HCT116 (cell line): ENCODE data around the gene SPATA12. TPM values are rescaled to one million over a fixed set of nuclear protein-coding genes. Genes with fewer than 3 reads are reported as not detected.

Source experiments
- ATAC-seq: fragments of 200-7000 bp; cut with Tn5 transposase; 2 replicates; pipeline ENCODE4 v1.9.1; 2020; ENCODE audit warnings: mild to moderate bottlenecking, moderate library complexity
- BruUV-seq: library from RNA; stranded (reverse); fragments of 400-500 nt; replicated peaks from 2 replicates; lab custom pipeline; 2021; lab: Mats Ljungman, UMichigan
- CTCF ChIA-PET: fragments of 300-600 bp; sonication (Branson Sonifier 250); formaldehyde crosslinking; loops from one replicate; lab custom pipeline; 2021; ENCODE audit warnings: antibody characterized with exemption; lab: Charles Lee
- POLR2A ChIA-PET: fragments of 300-600, 350-600 bp; sonication (Branson Sonifier 250); formaldehyde crosslinking; loops from one replicate; lab custom pipeline; 2021; ENCODE audit warnings: antibody characterized with exemption; lab: Charles Lee
- RAD21 ChIA-PET, 2 experiments: fragments of 300-600 bp; sonication (Branson Sonifier 250); formaldehyde crosslinking; loops; one replicate each; lab custom pipeline; 2023; ENCODE audit warnings: low total read pairs in 2 of 2; ENCODE audit not compliant: uncharacterized antibody in 2 of 2, unreplicated experiment in 2 of 2, low non-redundant PET in 1 of 2; lab: Charles Lee
- DNase-seq: peaks from one replicate; pipeline ENCODE4 v3.0.0-alpha.2; 2010; ENCODE audit warnings: low read depth, low spot score
- H2AFZ ChIP-seq: fragments of 200-600 bp; shearing (Covaris generic), sonication (generic); 2 replicates; pipeline ENCODE4 v1.6.1; 2017; ENCODE audit warnings: low read depth, mixed run types, mixed read lengths, antibody characterized with exemption, low read length; ENCODE audit not compliant: poor library complexity, severe bottlenecking
- H3K27ac ChIP-seq: 2 replicates; pipeline ENCODE4 v1.5.1; 2012; ENCODE audit warnings: low read depth, low read length
- H3K27me3 ChIP-seq: fragments of 200-600 bp; sonication (generic); 2 replicates; pipeline ENCODE4 v1.6.1; 2016; ENCODE audit warnings: mixed run types, low read length, mixed read lengths; ENCODE audit not compliant: insufficient read depth
- H3K36me3 ChIP-seq, 2 experiments: fragments of 200-500 bp in 1 of 2; fragments of 200-600 bp in 1 of 2; sonication (Bioruptor generic) in 1 of 2; sonication (generic) in 1 of 2; 2 replicates each; pipeline versions ENCODE4 v1.5.1 to v1.6.1; 2014 to 2016; ENCODE audit warnings: low read length in 2 of 2, inconsistent platforms in 1 of 2, mixed read lengths in 1 of 2, mixed run types in 1 of 2; ENCODE audit not compliant: insufficient read depth in 2 of 2, control insufficient read depth in 1 of 2
- H3K4me1 ChIP-seq, 2 experiments: fragments of 200-600 bp in 1 of 2; sonication (generic) in 1 of 2; 2 replicates each; pipeline versions ENCODE4 v1.5.1 to v1.6.1; 2012 to 2017; ENCODE audit warnings: low read length in 2 of 2, inconsistent platforms in 1 of 2, mild to moderate bottlenecking in 1 of 2, mixed read lengths in 1 of 2, mixed run types in 1 of 2, moderate library complexity in 1 of 2; ENCODE audit not compliant: insufficient read depth in 2 of 2, control insufficient read depth in 1 of 2
- H3K4me2 ChIP-seq: fragments of 200-600 bp; sonication (generic); 2 replicates; pipeline ENCODE4 v1.6.1; 2017; ENCODE audit warnings: mixed run types, low read length, mixed read lengths
- H3K4me3 ChIP-seq, 2 experiments: fragments of 200-600 bp in 1 of 2; sonication (generic) in 1 of 2; replicated peaks in 1 of 2; 2 replicates each; pipeline ENCODE4 v1.5.1; 2011 to 2016; ENCODE audit warnings: low read length in 2 of 2, control low read depth in 1 of 2, low read depth in 1 of 2, mild to moderate bottlenecking in 1 of 2, mixed read lengths in 1 of 2, mixed run types in 1 of 2
- H3K79me2 ChIP-seq: fragments of 200-600 bp; sonication (generic); 2 replicates; pipeline ENCODE4 v1.6.1; 2017; ENCODE audit warnings: mild to moderate bottlenecking, mixed run types, low read length, moderate library complexity, mixed read lengths; ENCODE audit not compliant: insufficient read depth
- H3K9ac ChIP-seq: fragments of 200-600 bp; sonication (generic); 2 replicates; pipeline ENCODE4 v1.6.1; 2016; ENCODE audit warnings: low read length, mixed read lengths
- H3K9me2 ChIP-seq: fragments of 200-600 bp; sonication (generic), shearing (Covaris generic); 2 replicates; pipeline ENCODE4 v1.6.1; 2017; ENCODE audit warnings: mixed run types, mild to moderate bottlenecking, moderate library complexity; ENCODE audit not compliant: insufficient read depth
- H3K9me3 ChIP-seq, 2 experiments: fragments of 200-500 bp in 1 of 2; fragments of 200-600 bp in 1 of 2; sonication (Bioruptor generic) in 1 of 2; sonication (generic) in 1 of 2; 2 replicates each; pipeline ENCODE4 v1.6.1; 2014 to 2017; ENCODE audit warnings: low read length in 2 of 2, mixed read lengths in 2 of 2, inconsistent platforms in 1 of 2, low read depth in 1 of 2, mild to moderate bottlenecking in 1 of 2, mixed run types in 1 of 2, moderate library complexity in 1 of 2; ENCODE audit not compliant: control insufficient read depth in 1 of 2, insufficient read depth in 1 of 2
- H4K20me1 ChIP-seq: fragments of 200-600 bp; sonication (generic), shearing (Covaris generic); 2 replicates; pipeline ENCODE4 v1.6.1; 2017; ENCODE audit warnings: mixed run types, mild to moderate bottlenecking, moderate library complexity; ENCODE audit not compliant: insufficient read depth
- ATF3 ChIP-seq: IDR thresholded peaks from 2 replicates; pipeline ENCODE4 v1.6.1; 2012
- CBX3 ChIP-seq: IDR thresholded peaks from 2 replicates; pipeline ENCODE4 v1.6.1; 2012; ENCODE audit warnings: low read depth
- EGR1 ChIP-seq: IDR thresholded peaks from 2 replicates; pipeline ENCODE4 v1.6.1; 2012; ENCODE audit warnings: low read depth
- ELF1 ChIP-seq: IDR thresholded peaks from 2 replicates; pipeline ENCODE4 v1.6.1; 2012; ENCODE audit warnings: low read depth, borderline replicate concordance
- EZH2 ChIP-seq: fragments of 200-600 bp; sonication (generic); IDR thresholded peaks from 2 replicates; pipeline ENCODE4 v1.6.1; 2017; ENCODE audit warnings: antibody characterized with exemption, mixed run types
- EZH2phosphoT487 ChIP-seq: fragments of 200-600 bp; IDR thresholded peaks from 2 replicates; pipeline ENCODE4 v1.6.1; 2018; ENCODE audit warnings: antibody characterized with exemption, borderline replicate concordance
- RAD21 ChIP-seq: IDR thresholded peaks from 2 replicates; pipeline ENCODE4 v1.6.1; 2012; ENCODE audit warnings: low read depth, mild to moderate bottlenecking
- REST ChIP-seq: IDR thresholded peaks from 2 replicates; pipeline ENCODE4 v1.6.1; 2012; ENCODE audit warnings: low read depth
- SP1 ChIP-seq: IDR thresholded peaks from 2 replicates; pipeline ENCODE4 v1.6.1; 2012; ENCODE audit warnings: low read depth
- SRF ChIP-seq: IDR thresholded peaks from 2 replicates; pipeline ENCODE4 v1.6.1; 2012; ENCODE audit warnings: low read depth
- YY1 ChIP-seq: IDR thresholded peaks from 2 replicates; pipeline ENCODE4 v1.6.1; 2011; ENCODE audit warnings: low read length, low read depth, moderate library complexity, mild to moderate bottlenecking; ENCODE audit not compliant: insufficient replicate concordance; ENCODE audit errors: extremely low read depth
- ZFX ChIP-seq: fragments of 450-650 bp; IDR thresholded peaks from 2 replicates; pipeline ENCODE4 v1.6.1; 2017
- intact Hi-C: fragments of 100-400 bp; cut with micrococcal nuclease; formaldehyde crosslinking; loops from 2 replicates; pipeline ENCODE4 v1.10.0; 2022
- total RNA-seq: library from RNA; stranded (reverse); gene quantifications from one replicate; pipeline ENCODE4 v1.2.1, GENCODE V29; 2021; ENCODE audit not compliant: unreplicated experiment
- TF ChIP-seq, protein P1 (sequence below): IDR thresholded peaks from 2 replicates; pipeline ENCODE4 v1.6.1; 2012
- TF ChIP-seq, protein P2 (sequence below), 3 experiments: fragments of 200-600 bp in 1 of 3; sonication (generic) in 1 of 3; IDR thresholded peaks in 2 of 3; conservative IDR thresholded peaks in 1 of 3; 2 replicates each; pipeline ENCODE4 v1.5.1; 2012 to 2017; ENCODE audit warnings: low read depth in 2 of 3, low read length in 2 of 3, antibody characterized with exemption in 1 of 3, borderline replicate concordance in 1 of 3, control low read depth in 1 of 3, mild to moderate bottlenecking in 1 of 3, mixed read lengths in 1 of 3, mixed run types in 1 of 3, moderate library complexity in 1 of 3; ENCODE audit not compliant: insufficient read depth in 1 of 3

The SPATA12 gene
- total RNA-seq, 1 experiment from 2014 or later = 0.22 TPM

- POLR2A ChIA-PET = no interaction called here
- H3K4me2 ChIP-seq = no peak overlapping the region
- no peak for TF ChIP-seq EZH2phosphoT487
- TF ChIP-seq YY1 = no peak
- TF ChIP-seq, protein P1, sequence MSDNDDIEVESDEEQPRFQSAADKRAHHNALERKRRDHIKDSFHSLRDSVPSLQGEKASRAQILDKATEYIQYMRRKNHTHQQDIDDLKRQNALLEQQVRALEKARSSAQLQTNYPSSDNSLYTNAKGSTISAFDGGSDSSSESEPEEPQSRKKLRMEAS = no peak
- no peak for TF ChIP-seq ATF3
- TF ChIP-seq ZFX = no peak
- TF ChIP-seq, protein P2, sequence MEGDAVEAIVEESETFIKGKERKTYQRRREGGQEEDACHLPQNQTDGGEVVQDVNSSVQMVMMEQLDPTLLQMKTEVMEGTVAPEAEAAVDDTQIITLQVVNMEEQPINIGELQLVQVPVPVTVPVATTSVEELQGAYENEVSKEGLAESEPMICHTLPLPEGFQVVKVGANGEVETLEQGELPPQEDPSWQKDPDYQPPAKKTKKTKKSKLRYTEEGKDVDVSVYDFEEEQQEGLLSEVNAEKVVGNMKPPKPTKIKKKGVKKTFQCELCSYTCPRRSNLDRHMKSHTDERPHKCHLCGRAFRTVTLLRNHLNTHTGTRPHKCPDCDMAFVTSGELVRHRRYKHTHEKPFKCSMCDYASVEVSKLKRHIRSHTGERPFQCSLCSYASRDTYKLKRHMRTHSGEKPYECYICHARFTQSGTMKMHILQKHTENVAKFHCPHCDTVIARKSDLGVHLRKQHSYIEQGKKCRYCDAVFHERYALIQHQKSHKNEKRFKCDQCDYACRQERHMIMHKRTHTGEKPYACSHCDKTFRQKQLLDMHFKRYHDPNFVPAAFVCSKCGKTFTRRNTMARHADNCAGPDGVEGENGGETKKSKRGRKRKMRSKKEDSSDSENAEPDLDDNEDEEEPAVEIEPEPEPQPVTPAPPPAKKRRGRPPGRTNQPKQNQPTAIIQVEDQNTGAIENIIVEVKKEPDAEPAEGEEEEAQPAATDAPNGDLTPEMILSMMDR (IDR thresholded peaks at IDR 0.05 in 2 of 3, conservative IDR thresholded peaks at IDR 0.05 in 1 of 3; ENCODE audit: borderline replicate concordance in 1 of 3, insufficient read depth in 1 of 3, low read depth in 2 of 3, low read length in 2 of 3) = no peak
- TF ChIP-seq REST = no peak
- no peak for TF ChIP-seq SRF
- no peak for TF ChIP-seq EGR1
- no peak for TF ChIP-seq SP1
- TF ChIP-seq EZH2 = no peak
- no peak for TF ChIP-seq CBX3
- TF ChIP-seq RAD21 = no peak
- no peak for TF ChIP-seq ELF1
- TF ChIP-seq, all 23 proteins: peak for 0
- H3K27ac ChIP-seq = no peak overlapping the region
- H3K4me1 ChIP-seq = peaks cover 0 to 15% of the 10 kb centered on the region in 2 experiments; a peak in 2 of 4 replicates
- no peak overlapping the region for H3K9ac ChIP-seq
- H3K36me3 ChIP-seq = no peaks in the 10 kb centered on the region
- CTCF ChIA-PET = no interaction called here
- H4K20me1 ChIP-seq = no peaks in the 10 kb centered on the region
- H3K4me3 ChIP-seq = no peak overlapping the region
- no peaks in the 10 kb centered on the region for H3K9me3 ChIP-seq
- no peak for ATAC-seq
- RAD21 ChIA-PET = interaction anchor here in 1 of 2 experiments (1.0 kb wide), 1 partner anchor 89 kb away, joined by 3 read pairs; no protein-coding TSS in a partner anchor
- intact Hi-C loops = no loop called here
- BruUV-seq = no TSS peak
- H2AFZ ChIP-seq = no peak overlapping the region
- H3K27me3 ChIP-seq = no peaks in the 10 kb centered on the region
- no peak for DNase-seq
- H3K9me2 ChIP-seq = no peaks in the 10 kb centered on the region
- no peaks in the 10 kb centered on the region for H3K79me2 ChIP-seq
Measured at GRCh38 chr3:57094575-57094974, 34.1 kb downstream of the SPATA12 start.
